A673 (cell line): ENCODE measurements around the gene KRTAP10-4. TPM values are rescaled to one million over a fixed set of nuclear protein-coding genes. Genes with fewer than 3 reads are reported as not detected.

Experiments
- BruUV-seq: library from RNA; stranded (reverse); fragments of 400-500 nt; replicated peaks from 2 replicates; lab custom pipeline; 2021; lab: Mats Ljungman, UMichigan
- CTCF ChIA-PET: fragments of 300-600 bp; sonication (Branson Sonifier 250); formaldehyde crosslinking; loops from one replicate; lab custom pipeline; 2022; ENCODE audit warnings: antibody characterized with exemption; lab: Charles Lee
- POLR2A ChIA-PET: fragments of 300-600 bp; sonication (Branson Sonifier 250); formaldehyde crosslinking; loops from one replicate; lab custom pipeline; 2022; ENCODE audit warnings: antibody characterized with exemption; ENCODE audit not compliant: low non-redundant PET; lab: Charles Lee
- DNase-seq: peaks from one replicate; pipeline ENCODE4 v3.0.0-alpha.2; 2015; ENCODE audit warnings: low spot score
- H3K27ac ChIP-seq: fragments of 200-600 bp; sonication (generic); 2 replicates; pipeline ENCODE4 v1.5.1; 2016; ENCODE audit warnings: mixed run types, low read depth, mild to moderate bottlenecking, mixed read lengths, antibody characterized with exemption, low read length; ENCODE audit not compliant: poor library complexity, severe bottlenecking
- H3K27me3 ChIP-seq: fragments of 200-600 bp; sonication (generic); replicated peaks from 2 replicates; pipeline ENCODE4 v1.6.1; 2017; ENCODE audit warnings: mixed run types, low read depth, mild to moderate bottlenecking, mixed read lengths, antibody characterized with exemption, low read length; ENCODE audit not compliant: insufficient read depth, poor library complexity
- H3K36me3 ChIP-seq: fragments of 200-600 bp; sonication (generic); 2 replicates; pipeline ENCODE4 v1.6.1; 2016; ENCODE audit warnings: mixed run types, mild to moderate bottlenecking, mixed read lengths, antibody characterized with exemption, low read length; ENCODE audit not compliant: insufficient read depth, poor library complexity, severe bottlenecking
- H3K4me1 ChIP-seq: fragments of 200-600 bp; sonication (generic); 2 replicates; pipeline ENCODE4 v1.6.1; 2017; ENCODE audit warnings: mixed run types, mild to moderate bottlenecking, mixed read lengths, antibody characterized with exemption, low read length; ENCODE audit not compliant: insufficient read depth, poor library complexity, severe bottlenecking
- H3K4me3 ChIP-seq: fragments of 200-600 bp; sonication (generic); 2 replicates; pipeline ENCODE4 v1.5.1; 2016; ENCODE audit warnings: low read depth, mixed run types, mild to moderate bottlenecking, mixed read lengths, low read length; ENCODE audit not compliant: poor library complexity, severe bottlenecking
- H3K9me3 ChIP-seq: fragments of 200-600 bp; sonication (generic); 2 replicates; pipeline ENCODE4 v1.6.1; 2016; ENCODE audit warnings: mixed run types, low read depth, mild to moderate bottlenecking, mixed read lengths, antibody characterized with exemption, low read length; ENCODE audit not compliant: poor library complexity, severe bottlenecking
- EZH2 ChIP-seq: fragments of 200-600 bp; sonication (generic); IDR thresholded peaks from 2 replicates; pipeline ENCODE4 v1.6.1; 2017; ENCODE audit warnings: borderline replicate concordance, low read depth, mild to moderate bottlenecking, mixed read lengths, antibody characterized with exemption, low read length; ENCODE audit not compliant: poor library complexity, severe bottlenecking
- intact Hi-C: fragments of 100-400 bp; cut with micrococcal nuclease; formaldehyde crosslinking; loops from one replicate; pipeline ENCODE4 v1.10.0; 2022; ENCODE audit not compliant: unreplicated experiment
- total RNA-seq: library from RNA; stranded (reverse); gene quantifications from 2 replicates; pipeline ENCODE4 v1.2.3, GENCODE V29; 2021
- TF ChIP-seq, protein P1 (sequence below): fragments of 300-800, 200-600 bp; sonication (generic); conservative IDR thresholded peaks from 2 replicates; pipeline ENCODE4 v1.5.1; 2017; ENCODE audit warnings: low read depth, mild to moderate bottlenecking, antibody characterized with exemption, low read length, moderate library complexity, mixed read lengths

Gene KRTAP10-4
- total RNA-seq, 1 experiment from 2014 or later = not detected

DNA sequence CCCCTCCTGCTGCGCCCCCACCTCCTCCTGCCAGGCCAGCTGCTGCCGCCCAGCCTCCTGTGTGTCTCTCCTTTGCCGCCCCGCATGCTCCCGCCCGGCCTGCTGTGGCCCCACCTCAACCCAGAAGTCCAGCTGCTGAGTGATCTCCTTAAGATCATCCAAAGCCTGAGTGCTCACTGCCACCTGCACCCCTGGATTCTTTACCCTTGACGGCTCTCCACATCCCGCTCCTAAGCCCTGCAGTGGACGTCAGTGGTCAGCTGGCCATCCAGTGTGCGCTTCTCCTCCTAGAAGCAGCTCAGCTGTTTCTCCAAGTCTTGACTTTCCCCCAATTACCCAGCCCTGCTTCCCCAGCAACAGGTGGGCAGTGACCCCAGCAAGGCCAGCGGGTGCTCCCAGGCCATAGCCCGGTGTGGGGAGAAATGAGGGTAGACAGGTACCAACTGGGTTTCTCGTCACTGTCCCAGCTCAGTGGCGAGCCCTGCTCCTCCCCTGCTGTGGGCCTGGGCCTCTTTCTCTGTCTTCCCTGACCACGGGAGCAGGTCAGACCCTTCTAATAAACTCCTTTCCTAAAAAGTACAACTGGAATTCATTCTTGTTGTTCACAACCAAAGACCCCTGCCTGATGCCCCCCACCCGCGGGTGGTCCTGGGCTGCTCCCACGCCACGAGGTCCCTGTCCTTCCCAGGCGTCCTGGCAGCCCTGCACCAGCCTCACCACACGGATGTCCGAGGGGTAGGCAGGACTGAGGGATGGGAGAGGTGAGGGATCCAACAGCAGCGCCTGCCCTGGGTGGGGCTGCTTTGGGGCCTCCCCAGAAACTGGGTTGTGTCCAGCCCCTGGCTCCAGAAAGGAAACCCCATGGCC, 28.3 kb downstream of the KRTAP10-4 start:
- no peak overlapping the region for H3K27ac ChIP-seq
- no peaks in the 10 kb centered on the region for H3K4me1 ChIP-seq
- intact Hi-C loops = loop anchor here (10.0 kb wide), 1 partner anchor 57 kb away; the partner anchor contains the start of gene KRTAP10-1
- ChIA-PET POLR2A (no interaction called here), CTCF (no interaction called here)
- no peaks in the 10 kb centered on the region for H3K27me3 ChIP-seq
- no peak for DNase-seq
- no peaks in the 10 kb centered on the region for H3K36me3 ChIP-seq
- BruUV-seq = no TSS peak
- peaks cover 3% of the 10 kb centered on the region for H3K9me3 ChIP-seq
- H3K4me3 ChIP-seq = no peak overlapping the region
- no peak for TF ChIP-seq EZH2
- TF ChIP-seq, protein P1, sequence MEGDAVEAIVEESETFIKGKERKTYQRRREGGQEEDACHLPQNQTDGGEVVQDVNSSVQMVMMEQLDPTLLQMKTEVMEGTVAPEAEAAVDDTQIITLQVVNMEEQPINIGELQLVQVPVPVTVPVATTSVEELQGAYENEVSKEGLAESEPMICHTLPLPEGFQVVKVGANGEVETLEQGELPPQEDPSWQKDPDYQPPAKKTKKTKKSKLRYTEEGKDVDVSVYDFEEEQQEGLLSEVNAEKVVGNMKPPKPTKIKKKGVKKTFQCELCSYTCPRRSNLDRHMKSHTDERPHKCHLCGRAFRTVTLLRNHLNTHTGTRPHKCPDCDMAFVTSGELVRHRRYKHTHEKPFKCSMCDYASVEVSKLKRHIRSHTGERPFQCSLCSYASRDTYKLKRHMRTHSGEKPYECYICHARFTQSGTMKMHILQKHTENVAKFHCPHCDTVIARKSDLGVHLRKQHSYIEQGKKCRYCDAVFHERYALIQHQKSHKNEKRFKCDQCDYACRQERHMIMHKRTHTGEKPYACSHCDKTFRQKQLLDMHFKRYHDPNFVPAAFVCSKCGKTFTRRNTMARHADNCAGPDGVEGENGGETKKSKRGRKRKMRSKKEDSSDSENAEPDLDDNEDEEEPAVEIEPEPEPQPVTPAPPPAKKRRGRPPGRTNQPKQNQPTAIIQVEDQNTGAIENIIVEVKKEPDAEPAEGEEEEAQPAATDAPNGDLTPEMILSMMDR = no peak

DNA sequence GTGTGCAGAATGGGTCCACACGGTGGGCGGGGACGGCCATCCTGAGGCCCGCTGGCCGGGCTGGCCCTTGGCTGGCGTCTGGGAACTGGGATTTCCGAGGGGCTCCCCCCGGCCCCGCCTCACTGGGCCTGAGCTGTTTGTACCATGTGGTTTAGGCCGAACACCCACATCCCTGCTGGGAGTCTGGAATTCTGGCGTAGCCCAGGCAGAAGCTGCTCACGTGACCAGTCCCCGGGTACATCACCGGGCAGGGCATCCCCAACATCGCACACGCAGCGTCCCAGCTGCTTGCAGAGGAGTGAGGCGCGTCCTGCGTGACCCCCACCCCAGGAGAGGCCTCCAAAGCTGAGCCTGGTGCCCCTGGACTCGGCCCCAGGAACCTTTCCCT, 28.9 kb downstream of the KRTAP10-4 start:
- no peak for DNase-seq
- Histone ChIP-seq H3K4me1 (no peaks in the 10 kb centered on the region), H3K27me3 (no peaks in the 10 kb centered on the region), H3K9me3 (peaks cover 3% of the 10 kb centered on the region), H3K4me3 (no peak overlapping the region), H3K36me3 (no peaks in the 10 kb centered on the region), H3K27ac (no peak overlapping the region)
- ChIA-PET CTCF (no interaction called here), POLR2A (no interaction called here)
- BruUV-seq = no TSS peak
- TF ChIP-seq EZH2 = no peak
- TF ChIP-seq, protein P1 = no peak
- intact Hi-C loops = loop anchor here (10.0 kb wide), 1 partner anchor 58 kb away; the partner anchor contains the start of gene KRTAP10-1

DNA sequence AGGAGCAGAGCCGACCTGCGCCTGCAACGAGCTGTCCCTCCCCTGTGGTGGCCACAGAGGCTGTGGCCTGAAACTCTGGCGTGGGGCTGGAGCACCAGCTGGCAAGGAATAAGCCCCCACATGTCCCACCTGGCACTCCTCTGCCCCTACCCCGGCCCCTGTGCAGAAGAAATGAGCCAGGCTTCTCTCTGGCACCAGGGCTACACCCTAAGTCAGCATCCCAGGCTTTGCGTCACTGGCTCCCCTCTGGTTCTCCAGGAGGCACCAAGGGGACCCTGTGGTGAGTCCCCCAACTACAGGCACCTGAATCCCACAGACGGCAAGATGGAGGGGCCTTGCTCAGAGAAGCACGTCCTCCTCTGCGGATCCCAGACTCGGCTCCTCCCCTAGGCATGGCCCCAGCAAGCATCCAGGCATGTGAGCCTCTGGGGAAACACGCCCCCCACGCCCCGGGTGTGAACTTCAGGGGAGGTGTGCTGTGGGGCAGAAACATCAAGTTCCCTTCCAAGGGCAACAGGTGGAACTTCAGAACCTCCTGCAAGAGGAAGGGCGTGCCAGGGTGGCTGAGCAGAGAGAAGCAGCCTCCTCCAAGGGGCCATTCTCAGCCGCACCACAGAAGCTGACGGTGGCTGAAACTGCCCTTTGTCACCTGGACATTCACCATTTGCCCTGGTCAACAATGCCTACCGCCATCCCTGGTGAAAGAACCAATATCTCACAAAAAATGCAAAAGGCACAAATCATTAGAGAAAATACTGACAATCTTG, 29.8 kb downstream of the KRTAP10-4 start:
- H3K27me3 ChIP-seq = no peaks in the 10 kb centered on the region
- DNase-seq = no peak
- no peaks in the 10 kb centered on the region for H3K4me1 ChIP-seq
- H3K27ac ChIP-seq = no peak overlapping the region
- BruUV-seq = no TSS peak
- peaks cover 3% of the 10 kb centered on the region for H3K9me3 ChIP-seq
- ChIA-PET POLR2A (no interaction called here), CTCF (no interaction called here)
- no peak overlapping the region for H3K4me3 ChIP-seq
- TF ChIP-seq, protein P1 = no peak
- TF ChIP-seq EZH2 = no peak
- H3K36me3 ChIP-seq = no peaks in the 10 kb centered on the region
- intact Hi-C loops = loop anchor here (10.0 kb wide), 1 partner anchor 58 kb away; the partner anchor contains the start of gene KRTAP10-1
